ENCODE data around the gene EEF1AKMT1.

DNA sequence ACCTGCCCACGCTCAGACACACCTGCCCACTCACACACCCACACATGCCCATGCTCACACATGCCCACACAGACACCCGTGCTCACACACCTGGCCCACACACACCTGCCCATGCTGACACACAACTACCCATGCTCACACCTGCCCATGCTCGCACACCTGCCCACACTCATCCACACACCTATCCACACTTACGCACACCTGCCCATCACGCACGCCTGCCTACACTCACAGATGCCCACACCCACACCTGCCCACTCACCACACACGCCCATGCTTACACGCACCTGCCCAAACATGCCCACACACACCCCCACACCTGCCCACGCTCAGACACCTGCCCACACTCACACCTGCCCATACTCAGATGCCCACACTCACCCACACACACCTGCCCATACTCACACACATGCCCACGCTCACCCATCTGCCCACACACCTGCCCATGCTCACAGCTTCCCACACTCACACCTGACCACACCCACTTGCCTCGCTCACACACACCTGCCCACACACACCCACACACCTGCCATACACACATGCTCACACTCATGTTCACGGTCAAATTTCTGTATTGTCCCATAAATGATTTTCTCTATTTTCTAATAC, 54.7 kb downstream of the EEF1AKMT1 start:
- no peak for TF ChIP-seq POLR2AphosphoS5 (IDR thresholded peaks at IDR 0.05; ENCODE audit: low read depth, low read length)
- TF ChIP-seq, protein P1, sequence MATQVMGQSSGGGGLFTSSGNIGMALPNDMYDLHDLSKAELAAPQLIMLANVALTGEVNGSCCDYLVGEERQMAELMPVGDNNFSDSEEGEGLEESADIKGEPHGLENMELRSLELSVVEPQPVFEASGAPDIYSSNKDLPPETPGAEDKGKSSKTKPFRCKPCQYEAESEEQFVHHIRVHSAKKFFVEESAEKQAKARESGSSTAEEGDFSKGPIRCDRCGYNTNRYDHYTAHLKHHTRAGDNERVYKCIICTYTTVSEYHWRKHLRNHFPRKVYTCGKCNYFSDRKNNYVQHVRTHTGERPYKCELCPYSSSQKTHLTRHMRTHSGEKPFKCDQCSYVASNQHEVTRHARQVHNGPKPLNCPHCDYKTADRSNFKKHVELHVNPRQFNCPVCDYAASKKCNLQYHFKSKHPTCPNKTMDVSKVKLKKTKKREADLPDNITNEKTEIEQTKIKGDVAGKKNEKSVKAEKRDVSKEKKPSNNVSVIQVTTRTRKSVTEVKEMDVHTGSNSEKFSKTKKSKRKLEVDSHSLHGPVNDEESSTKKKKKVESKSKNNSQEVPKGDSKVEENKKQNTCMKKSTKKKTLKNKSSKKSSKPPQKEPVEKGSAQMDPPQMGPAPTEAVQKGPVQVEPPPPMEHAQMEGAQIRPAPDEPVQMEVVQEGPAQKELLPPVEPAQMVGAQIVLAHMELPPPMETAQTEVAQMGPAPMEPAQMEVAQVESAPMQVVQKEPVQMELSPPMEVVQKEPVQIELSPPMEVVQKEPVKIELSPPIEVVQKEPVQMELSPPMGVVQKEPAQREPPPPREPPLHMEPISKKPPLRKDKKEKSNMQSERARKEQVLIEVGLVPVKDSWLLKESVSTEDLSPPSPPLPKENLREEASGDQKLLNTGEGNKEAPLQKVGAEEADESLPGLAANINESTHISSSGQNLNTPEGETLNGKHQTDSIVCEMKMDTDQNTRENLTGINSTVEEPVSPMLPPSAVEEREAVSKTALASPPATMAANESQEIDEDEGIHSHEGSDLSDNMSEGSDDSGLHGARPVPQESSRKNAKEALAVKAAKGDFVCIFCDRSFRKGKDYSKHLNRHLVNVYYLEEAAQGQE (IDR thresholded peaks at IDR 0.05; ENCODE audit: insufficient read depth in 1 of 2, low read depth in 2 of 2, low read length in 2 of 2): no peak
- no peak for TF ChIP-seq TAF1 (IDR thresholded peaks at IDR 0.05; ENCODE audit: borderline replicate concordance, insufficient read depth, low read length)
- TF ChIP-seq SIN3A (IDR thresholded peaks at IDR 0.05; ENCODE audit: borderline replicate concordance, insufficient read depth, low read length): no peak
